ENCODE data around the gene DNAJB9.

Gene DNAJB9

GRCh38 chr7:108603656-108604306 is 34.1 kb downstream of the DNAJB9 start:
- FAIRE-seq: no peak
- no peak for DNase-seq (ENCODE audit: insufficient read length, low spot score)

- FAIRE-seq: no peak
- DNase-seq (ENCODE audit: insufficient read length, low spot score): no peak
Observed at GRCh38 chr7:108604307-108605077, 34.8 kb downstream of the DNAJB9 start.

- FAIRE-seq (no peak), DNase-seq (ENCODE audit: insufficient read length, low spot score) (no peak)
Observed at GRCh38 chr7:108605559-108606201, 36.0 kb downstream of the DNAJB9 start.

- FAIRE-seq: no peak
- DNase-seq (ENCODE audit: insufficient read length, low spot score): no peak
Observed at GRCh38 chr7:108609643-108610042, 40.0 kb downstream of the DNAJB9 start.

GRCh38 chr7:108611268-108611667 is 41.6 kb downstream of the DNAJB9 start:
- DNase-seq (ENCODE audit: insufficient read length, low spot score) (no peak), FAIRE-seq (no peak)

GRCh38 chr7:108613147-108613948 is 43.7 kb downstream of the DNAJB9 start:
- FAIRE-seq: peak; percentile 73
- peak; percentile 8 for DNase-seq (ENCODE audit: insufficient read length, low spot score)

- no peak for DNase-seq (ENCODE audit: insufficient read length, low spot score)
Observed at GRCh38 chr7:108613949-108614381, 44.3 kb downstream of the DNAJB9 start.

GRCh38 chr7:108614896-108615295 is 45.2 kb downstream of the DNAJB9 start:
- DNase-seq (ENCODE audit: insufficient read length, low spot score) (no peak), FAIRE-seq (no peak)

More at GRCh38 chr7:108613949-108614381, 44.3 kb downstream of the DNAJB9 start:
- no peak for FAIRE-seq

- DNase-seq (ENCODE audit: insufficient read length, low spot score) (no peak), FAIRE-seq (no peak)
Observed at GRCh38 chr7:108618056-108618455, 48.4 kb downstream of the DNAJB9 start.

- DNase-seq (ENCODE audit: insufficient read length, low spot score): no peak
- no peak for FAIRE-seq
Observed at GRCh38 chr7:108623220-108623619, 53.5 kb downstream of the DNAJB9 start.
